Stromal cell of bone marrow (primary cell): Measurements from ENCODE around the gene NDST1.

ENCODE experiments used
- DNase-seq: peaks from one replicate; pipeline ENCODE4 v3.0.0-alpha.2; 2012; ENCODE audit warnings: low read depth

The NDST1 gene

GRCh38 chr5:150587856-150588595 lies 80.1 kb downstream of the NDST1 start:
- DNase-seq: peak; percentile 14

- DNase-seq: no peak
Measured at GRCh38 chr5:150588596-150588890, 80.6 kb downstream of the NDST1 start.

DNA sequence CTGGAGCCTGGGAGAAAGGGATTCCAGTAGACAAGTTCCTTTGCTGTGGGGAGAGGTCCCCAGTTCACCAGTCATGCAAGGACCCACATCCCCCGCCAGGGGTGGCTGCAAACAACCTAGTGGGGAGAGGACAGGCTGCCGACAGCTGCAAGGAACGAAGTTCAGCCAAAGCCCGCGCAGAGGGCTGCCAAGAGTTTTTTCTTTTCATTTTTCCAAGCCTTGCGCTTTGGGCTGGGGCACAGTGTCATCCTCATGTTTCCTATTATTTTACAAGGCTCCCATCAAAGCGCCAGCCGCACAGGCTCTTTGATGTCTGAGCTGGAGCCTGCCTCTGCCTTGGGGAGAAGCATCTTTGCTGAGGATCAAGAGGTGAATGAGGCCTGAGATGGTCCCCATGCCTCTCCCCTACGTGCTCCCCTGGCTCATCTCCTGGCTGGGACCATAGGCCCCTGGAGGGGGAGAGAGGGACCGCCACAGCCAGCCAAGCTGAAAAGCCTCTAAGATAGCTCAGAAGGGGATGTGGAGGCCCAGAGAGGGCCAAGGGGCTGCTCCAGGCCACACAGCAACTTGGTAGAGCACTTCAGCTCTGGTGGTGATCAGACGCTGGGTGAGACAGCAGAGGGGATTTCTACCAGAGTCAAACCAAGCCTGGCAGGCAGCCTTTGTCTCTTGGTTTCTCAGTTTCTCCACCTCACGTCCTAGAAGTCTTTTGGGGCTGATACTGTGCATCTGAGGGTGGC lies 82.1 kb downstream of the NDST1 start:
- DNase-seq: peak; percentile 18

GRCh38 chr5:150590979-150591695 lies 83.2 kb downstream of the NDST1 start:
- no peak for DNase-seq

DNA sequence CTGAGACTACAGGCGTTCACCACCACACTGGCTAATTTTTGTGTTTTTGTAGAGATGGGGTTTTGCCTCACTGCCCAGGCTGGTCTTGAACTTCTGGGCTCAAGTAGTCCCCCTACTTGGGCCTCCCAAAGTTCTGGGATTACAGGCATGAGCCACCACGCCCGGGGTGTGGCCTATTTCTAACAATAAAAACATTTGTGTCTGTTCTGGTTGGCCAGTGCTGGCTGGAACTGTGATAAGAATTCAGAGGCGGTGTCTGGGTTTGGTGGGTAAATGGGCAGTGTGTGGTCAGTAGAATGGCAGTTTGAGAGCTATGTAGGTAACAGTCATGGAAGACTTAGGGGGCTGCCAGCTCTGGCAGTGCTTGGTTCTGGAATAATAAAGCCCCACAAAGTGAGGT lies 85.7 kb downstream of the NDST1 start:
- no peak for DNase-seq

DNA sequence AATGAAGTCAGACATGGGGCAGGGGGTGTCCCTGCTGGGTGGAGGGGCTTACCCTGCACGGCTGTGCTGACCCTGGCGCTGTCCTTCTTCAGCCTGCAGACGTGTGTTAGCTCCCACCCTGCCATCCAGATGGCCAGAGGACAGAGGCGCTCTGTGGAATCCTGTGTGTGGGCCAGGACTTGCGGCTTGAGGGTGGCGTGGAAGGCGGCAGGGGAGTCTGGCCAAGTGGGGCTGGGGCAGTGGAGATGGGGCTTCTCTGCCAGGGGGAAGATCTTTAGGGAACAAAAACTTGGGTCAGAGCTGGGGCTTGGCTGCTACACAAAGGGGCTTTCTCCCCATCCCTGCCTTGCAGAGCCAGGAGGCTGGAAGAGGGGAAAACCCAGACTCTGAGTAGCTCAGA lies 86.1 kb downstream of the NDST1 start:
- DNase-seq: no peak

DNA sequence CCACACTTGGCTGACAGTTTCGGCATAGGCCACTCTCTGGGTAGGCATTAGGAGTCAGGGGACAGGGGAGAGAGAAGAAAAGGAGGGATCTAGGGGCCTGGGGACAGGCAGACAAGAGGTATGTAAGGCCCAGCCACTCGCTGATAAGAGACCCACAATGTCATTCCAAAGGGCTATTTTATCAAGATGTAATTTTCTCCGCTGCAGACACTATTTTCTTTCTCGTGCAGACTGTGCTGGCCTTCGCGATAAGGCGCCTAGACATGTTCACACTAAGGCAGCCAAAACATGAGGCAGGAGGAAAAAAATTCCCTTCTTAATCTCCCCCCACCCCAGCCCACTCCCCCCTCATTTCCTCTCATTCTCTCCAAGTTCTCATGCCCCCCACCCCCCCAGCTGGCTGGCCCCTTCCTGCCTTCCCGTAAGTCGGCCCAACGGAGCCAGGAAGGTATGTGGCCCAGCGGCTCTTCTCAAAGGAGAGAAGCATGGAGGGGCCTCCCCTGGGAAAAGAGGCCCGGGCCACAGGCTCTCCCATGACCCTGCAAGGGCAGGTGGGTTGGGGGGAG lies 87.6 kb downstream of the NDST1 start:
- no peak for DNase-seq

- DNase-seq: no peak
Measured at GRCh38 chr5:150596313-150596712, 88.4 kb downstream of the NDST1 start.

- DNase-seq: no peak
Measured at GRCh38 chr5:150596826-150597225, 88.9 kb downstream of the NDST1 start.

- DNase-seq: no peak
Measured at GRCh38 chr5:150598006-150598405, 90.1 kb downstream of the NDST1 start.

DNA sequence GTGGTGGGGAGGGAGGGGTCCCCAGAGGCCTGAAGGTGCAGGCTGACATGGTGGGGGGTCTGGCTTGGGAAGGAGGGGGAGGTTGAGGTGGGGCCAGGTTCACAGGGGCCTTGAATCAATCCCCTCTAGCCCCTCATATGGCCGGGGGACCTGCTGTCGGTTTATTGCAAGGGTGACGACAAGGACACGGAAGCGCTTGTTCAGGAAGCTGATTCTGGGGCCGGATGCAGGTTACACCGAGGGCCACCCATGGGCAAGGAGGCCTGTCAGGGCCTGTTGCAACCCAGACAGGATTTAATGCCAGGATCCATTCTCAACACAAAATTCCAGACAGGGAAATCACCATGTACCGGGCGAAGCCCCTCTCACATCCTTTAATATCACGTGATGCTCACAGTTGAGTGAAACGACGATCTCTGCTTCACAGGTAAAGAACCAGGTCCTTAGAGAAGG lies 90.9 kb downstream of the NDST1 start:
- DNase-seq: no peak

- DNase-seq: no peak
Measured at GRCh38 chr5:150599281-150599680, 91.3 kb downstream of the NDST1 start.

DNA sequence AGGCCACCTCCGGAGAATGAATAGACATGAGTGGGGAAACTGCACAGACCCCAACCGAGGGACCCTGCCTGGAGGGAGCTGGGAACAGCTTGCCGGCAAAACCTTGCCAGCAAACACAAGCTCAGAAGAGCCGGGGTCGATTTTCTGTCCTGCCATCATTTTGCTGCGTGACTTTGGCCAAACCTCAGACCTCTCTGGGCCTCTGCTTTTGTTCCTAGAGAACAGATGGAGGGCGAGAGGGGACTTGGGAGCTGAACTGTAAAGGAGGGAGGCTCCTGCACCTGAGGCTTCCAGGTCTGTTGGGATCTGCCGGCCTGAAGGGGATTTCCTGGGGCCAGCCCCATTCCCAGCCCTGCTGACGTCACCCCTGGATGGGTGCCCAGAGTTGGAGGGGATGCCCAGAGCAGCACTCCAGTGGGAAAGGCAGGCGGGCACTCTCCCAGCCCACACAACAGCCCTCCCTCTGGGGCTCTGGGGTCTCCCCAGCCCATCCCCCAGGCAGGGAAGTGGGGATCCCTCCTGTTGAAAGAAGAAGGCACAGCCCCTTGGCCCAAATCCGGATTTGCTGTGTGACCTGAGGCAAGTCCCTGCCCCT lies 92.1 kb downstream of the NDST1 start:
- DNase-seq: peak; percentile 22

DNA sequence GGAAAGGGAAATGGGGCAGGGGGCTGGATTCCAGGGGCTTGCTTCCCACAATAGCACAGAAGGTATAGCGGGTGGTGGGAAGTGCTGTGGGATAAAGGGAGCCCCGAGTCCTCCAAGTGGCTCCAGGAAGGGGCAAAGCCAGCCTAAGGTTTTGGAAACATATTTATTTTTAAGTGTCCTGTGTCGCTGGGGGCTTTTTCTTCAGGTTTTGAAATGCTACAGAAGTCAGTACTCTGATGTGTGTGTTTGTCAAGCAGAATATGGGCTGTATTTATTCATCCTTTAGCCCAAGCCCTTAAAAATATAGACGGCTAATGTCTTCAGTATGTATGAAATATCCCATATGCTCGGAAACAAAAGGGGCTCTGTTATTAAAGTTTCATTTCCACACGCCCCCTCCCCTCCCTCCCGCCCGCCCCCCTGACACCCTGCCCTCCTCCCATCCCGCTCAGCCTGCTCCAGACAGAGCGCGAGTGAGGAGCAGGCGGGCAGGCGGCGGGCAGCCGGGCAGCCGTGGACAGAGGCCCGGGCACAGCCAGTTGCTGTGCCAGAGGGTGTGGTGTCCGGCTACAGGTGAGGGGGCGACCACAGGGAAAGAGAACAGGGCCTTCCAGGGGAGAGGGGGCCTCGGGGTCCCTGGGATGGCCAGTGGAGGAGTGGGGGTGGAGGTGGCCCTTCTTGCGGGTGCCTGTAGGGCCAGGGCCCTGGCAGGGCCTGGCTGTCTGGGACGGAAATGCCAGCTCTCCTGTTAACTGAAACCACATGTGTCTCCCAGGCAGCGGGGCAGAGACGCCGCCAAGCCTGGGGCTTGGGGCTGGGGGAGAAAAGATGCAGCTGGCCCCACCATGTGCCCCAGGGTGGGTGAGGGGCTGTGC lies 92.9 kb downstream of the NDST1 start:
- DNase-seq: no peak

GRCh38 chr5:150601491-150602345 lies 93.8 kb downstream of the NDST1 start:
- no peak for DNase-seq

DNA sequence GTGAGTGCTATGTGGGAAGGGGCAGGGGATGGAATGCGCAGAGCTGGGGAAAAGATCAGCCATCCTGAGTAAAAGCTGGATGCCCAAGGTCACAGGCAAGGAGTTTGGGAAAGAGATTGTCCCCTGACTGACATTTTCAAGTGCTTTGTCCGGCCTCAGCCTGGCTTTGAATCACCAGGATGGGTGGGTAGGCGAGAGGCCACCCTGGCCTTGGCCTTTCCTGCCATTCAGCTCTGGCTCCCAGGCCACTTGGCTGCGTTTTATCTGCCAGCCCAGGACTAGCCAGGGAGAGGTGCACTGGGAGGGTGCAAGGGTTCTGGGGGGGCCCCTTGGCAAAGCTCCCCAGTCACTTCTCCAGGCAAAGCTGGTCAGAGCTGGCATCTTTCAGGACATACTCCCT lies 95.1 kb downstream of the NDST1 start:
- no peak for DNase-seq

DNA sequence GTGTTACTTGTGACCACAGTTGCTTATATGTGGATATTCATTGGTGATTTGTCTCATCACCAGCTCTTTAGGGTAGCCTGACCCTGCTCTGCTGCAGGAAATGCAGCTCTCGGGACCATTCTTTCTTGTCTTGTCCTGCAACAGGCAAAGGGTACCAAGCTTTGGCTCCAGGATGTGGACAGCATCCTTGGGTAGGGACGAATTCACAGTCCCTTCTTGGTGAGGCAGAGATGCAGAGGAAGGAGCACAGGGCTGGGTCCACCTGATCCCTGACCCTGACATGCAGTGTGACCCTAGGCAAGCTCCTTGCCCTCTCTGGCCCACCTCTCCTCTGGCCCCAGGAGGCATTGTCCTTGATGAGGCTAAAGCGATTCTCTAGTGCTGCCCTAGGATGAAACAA lies 95.6 kb downstream of the NDST1 start:
- no peak for DNase-seq

DNA sequence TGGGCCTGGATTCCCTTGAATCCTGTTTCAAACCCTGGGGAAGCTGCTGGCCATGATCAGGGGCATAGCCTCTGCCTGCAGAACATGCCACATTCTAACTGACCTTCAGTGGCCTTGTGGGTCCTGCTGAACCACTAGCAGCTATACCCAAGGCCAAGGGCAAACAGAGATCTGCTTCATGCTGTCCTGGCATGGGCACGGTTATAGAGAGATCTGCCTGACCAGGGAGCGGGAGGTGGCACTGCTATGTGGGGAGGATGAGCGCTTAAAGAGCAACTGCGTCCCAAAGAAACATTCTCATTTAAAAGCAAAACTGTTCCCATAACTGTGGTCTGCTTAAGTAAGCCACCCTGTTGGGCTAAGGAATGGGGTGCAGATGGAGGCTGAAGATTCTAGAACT lies 96.1 kb downstream of the NDST1 start:
- no peak for DNase-seq

DNA sequence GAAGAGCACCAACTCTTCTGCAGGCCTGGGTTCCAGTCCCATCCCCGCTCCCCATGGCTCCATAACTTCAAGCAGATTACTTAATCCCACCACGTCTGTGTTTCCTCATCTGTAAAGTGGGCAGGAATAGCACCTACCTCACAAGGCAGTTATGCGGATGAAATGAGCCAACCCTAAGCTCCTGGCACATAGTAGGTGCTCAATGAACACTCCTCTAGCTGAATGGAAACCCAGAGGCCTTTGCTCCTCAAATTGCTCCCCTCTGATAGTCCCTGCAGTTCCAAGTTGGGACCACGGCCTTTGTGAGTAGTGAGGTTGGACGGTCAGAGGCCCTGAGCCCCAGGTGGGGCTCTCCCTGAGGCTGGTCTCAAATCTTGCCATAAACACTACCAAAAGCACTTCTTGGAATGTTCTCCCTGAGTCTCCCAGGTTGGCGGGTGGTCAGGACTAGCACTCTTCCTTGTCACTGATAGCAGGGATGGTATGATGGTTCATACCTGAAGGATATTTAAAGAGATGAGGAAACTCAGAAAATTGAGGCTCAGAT lies 97.0 kb downstream of the NDST1 start:
- DNase-seq: no peak

DNA sequence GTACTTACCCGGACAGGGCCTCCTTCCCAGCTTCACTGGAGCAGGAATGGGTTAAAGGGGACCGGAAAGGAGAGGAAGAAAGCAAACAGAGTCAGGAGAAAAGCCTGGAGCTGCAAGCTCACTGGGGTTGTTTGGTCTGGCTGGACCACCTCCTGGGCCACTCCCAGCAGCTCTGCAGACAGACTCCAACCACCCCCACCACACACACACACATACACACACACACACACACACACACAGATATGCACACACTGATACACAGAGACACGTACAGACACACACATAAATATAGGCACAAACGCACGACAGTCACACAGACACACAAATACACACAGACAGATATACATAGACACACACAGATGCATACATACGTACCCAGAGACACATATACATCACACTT lies 97.6 kb downstream of the NDST1 start:
- no peak for DNase-seq
